HG03520 (cell line): Measurements from ENCODE around the gene CMBL.

ENCODE experiments used
- ATAC-seq: cut with Tn5 transposase; IDR thresholded peaks from one replicate; pipeline ENCODE4 v1.9.1; 2021; ENCODE audit warnings: mild to moderate bottlenecking, moderate library complexity; ENCODE audit not compliant: unreplicated experiment

Gene CMBL

DNA sequence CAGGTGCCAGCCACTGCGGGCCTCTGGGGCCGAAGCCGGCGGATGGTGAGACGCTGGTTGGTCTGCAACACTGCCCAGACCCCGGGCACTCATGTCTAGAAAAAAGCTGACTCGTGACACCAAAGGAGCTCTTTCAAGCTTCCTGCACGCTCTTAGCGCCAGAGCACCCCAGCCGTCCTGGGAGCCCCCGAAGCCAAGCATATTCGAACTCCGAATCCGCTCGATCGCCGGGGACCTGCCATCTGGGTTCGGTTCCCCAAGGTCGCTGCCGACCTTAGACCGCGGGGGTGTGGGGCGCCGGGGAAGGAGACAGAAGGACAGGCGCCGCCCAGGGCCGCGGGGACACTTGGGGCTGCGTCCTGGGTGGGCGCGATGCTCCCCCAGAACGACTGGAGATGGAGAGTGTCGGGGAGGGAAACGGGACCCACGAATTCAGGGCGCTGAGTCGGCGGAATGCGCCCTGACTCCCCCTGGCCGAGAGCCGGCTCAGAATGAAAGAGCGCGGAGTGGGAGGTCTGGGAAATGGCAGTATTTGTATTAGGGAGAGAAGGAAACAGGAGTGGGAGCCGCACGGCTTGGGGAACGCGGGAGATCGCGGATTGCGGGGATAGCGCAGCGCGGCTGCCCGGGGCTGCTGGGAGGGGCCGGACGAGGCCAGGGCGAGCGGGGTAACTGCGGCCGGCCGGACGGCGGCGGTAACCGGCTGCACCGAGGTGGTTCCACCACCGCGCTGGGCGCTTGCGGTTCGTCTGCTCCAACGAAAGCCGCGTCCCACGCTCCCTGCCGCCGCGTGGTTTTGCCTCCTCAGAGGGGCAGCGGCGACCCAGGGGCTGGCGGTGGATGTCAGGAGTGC lies 25.7 kb upstream of the CMBL start:
- peak; percentile 50 for ATAC-seq

DNA sequence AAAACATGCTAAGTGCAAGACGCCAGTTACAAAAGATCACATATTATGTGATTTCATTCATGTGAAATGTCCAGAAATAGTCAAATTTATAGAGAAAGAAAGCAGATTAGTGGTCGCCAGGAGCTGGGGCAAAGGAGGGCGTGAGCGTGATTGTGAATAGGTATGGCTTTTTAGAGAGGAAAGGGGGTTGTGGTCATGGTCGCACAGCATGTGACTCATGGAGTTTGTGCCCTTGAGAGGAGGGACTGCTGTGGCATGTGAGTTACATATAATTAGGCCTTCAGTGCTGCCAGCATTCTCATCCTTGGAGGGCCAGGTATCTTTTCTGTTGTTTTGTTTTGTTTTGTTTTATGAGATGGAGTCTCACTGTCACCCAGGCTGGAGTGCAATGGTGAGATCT lies 24.6 kb upstream of the CMBL start:
- ATAC-seq: no peak

DNA sequence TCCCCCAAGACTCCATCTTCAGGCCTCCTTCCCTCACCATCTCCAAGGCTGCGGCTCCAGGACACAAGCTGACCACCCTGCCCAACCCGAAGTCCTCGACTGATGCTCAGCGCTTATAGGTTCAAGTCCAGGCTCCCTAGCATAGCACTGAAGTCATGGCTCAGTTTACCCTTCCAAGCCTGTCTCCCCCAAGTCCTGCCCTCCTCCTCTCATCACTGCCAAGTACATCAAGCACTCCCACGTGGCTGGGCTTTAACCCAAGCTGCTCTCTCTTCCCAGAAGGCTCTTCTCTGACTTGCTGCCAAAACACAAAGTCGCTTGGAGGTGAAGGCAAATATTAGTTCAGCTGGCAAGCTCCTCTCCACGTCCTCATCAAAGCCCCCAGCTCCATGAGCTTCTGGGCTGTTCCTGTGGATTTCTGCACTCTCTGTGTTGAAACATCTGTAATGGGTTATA lies 23.7 kb upstream of the CMBL start:
- ATAC-seq: no peak

DNA sequence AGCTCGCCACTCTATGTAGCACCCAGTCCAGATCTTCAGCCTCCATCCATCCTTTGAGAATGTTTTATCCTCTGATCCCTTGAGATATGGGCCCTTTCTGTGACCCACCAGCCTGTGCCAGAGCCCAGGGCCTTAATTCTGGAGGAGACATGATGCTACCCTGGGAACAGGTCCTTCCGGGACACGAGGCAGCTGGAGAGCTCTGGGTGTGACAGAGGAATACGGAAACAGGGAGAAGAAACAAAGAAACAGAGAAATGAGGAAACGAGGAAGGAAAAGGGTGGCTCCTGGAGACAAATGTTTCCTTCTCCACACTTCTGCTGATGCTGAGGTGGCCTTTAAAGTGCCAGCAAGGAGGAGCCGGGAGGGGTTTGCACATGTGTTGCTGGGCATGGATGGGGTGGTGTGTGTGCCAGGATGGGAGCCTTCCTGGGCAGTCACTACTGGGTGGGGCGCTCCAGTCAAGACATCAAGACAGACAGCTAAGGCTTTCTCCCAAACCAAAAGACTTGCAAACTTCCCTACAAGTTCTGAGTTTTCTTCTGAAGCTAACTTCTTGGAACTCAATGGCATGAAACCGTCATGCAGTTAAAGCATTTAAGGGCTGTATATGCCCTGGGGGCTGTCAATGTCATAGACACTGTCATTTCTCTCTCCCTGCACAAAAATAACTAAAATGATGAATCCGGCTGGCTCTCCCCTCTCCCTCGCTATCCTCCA lies 23.0 kb upstream of the CMBL start:
- no peak for ATAC-seq

DNA sequence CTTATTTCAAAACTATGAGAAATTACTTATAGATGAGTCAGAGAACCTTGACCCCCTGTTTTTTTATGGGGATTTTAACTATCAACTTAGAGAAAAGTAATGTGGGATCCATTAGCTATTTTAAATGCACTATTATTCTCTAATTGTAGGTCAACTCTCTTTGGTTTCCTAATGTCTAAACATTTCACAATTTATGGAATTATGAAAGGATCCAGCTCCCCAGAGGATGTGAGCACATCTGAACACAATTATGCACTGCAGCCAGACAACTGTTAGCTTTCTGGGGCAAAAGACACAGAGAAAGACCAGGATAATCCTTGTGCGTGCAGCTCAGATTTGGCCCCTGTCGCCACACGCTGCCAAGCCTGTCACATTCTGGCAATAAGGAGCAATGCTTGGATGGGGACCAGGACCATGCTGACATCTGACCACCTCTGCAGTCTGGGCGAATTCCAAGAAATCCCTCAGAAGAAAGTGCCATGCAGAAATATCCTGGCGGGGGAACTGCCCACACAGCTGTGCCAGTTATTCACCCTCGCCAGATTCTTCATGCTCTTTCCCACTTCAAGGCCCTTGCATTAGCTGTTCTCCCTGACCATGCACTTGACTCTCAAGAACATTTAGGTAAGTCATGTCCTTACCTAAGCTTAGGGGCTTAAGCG lies 22.2 kb upstream of the CMBL start:
- no peak for ATAC-seq

DNA sequence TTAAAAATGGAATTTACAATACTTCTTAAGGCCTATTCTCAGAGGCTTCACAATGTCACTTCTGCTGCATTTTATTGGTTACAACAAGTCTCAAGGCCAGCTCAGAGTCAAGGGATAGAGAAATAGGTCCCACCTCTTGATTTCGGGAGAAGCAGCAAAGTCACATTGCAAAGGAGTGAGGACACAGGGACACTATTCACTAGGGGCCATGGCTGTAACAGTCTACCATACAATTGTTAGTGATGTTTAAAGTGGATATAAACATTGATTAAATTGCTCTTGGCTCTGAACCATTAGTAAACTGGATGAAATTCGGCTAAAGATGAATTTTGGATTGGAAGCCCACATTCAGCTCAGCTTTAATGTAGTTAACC lies 21.7 kb upstream of the CMBL start:
- no peak for ATAC-seq

DNA sequence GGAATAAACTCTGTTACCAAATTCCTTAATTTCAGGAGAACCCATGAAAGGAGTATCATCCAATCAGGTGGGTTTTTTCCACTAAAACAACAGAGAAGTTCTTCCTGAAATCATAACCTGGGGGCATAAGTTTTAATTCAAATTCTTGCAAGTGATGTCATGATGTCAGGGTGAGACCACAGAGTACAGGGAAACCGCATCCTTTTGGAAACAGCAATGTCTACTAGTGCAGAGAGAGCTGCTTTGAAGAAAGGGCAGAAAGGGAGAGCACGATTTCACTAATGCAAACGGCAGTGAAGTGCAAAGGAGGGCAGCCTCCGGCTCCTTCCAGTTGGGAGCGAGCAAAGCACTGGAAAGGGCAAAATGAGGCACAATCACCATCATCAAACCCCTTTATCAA lies 20.6 kb upstream of the CMBL start:
- no peak for ATAC-seq

DNA sequence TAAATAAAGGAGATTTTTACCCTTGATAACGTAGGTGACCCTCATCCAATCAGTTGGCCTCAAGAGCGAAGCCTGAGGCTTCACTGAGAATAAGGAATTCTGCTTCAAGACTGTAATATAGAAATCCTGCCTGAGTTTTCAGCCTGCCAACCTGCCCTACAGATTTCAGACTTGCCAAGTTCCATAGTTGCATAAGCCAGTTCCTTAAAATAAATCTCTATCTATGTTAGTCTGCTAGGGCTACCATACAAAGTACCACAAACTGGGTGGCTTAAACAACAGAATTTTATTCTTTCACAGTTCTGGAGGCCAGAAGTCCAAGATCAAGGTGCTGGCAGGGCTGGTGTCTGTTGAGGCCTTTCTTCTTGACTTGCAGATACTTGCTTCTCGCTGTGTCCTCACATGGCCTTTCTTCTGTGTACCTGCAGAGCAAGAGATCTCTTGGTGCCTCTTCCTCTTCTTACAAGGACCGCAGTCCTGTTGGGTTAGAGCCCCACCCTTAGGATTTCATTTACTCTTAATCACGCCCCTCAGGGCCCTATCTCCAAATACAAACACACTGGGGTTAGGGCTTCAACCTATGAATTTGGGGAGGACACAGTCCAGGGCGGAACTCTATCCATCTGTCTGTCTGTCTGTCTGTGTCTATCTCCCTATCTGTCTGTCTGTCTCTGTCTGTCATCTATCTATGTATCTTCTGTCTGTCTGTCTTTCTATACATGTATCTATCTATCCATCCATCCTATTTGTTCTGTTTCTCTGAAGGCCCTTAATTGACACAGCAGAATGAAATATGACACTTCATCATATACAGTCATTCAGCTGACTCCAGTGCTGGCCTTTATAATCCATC lies 17.0 kb upstream of the CMBL start:
- no peak for ATAC-seq

DNA sequence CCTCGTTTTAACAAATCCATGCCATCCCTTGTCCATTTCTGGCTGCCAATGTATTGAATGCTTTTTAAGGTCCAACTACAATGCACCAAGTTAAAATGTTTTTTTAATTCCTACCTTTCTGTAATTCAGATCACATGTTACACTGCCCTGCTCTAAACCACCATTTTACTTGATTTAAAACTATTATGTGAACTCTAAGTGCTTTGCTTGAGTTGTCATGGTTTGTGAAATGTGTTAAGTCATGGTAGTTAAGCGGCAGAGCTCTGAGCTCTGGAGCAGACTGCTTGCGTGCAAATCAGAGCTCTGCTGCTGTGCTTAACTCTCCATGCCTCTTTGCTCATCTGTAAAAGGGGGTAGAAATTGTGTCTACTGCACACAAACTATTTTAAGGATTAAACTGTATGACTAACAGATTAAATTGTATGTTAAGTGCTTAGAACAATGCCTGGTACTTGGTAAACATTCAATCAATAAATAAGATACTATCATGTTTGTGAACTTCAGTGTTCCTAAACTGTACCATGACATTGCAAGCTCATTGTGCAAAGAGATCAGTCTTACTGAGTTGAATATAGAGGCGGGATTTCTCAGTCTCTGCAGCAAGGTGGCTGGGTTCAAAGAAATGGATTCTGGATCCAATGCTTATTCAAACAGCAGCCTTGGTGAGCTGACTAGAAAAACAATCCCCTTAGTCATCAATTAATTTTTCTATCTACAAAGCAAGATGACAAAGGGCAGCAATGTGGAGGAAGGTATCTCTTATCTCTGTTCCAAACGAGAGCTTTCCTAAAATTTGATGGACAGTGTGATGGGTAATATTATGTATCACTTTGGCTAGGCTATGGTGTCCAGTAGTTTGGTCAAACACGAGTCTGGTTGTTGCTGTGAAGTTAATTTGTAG lies 16.1 kb upstream of the CMBL start:
- no peak for ATAC-seq

DNA sequence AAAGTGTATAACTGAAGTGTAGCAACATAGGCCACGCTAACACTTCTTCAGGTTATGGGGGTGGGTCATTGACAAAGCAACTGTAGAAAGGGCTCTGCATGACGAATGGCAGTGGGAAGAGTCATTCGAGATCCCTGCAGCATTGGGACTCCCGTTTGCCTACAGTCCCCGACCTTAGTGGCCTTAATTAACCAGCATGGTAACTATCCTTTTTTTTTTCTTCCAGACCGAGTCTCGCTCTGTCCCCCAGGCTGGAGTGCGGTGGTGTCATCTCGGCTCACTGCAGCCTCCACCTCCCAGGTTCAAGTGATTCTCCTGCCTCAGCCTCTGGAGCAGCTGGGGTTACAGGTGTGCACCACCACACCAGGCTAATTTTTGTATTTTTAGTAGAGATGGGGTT lies 14.2 kb upstream of the CMBL start:
- ATAC-seq: no peak

DNA sequence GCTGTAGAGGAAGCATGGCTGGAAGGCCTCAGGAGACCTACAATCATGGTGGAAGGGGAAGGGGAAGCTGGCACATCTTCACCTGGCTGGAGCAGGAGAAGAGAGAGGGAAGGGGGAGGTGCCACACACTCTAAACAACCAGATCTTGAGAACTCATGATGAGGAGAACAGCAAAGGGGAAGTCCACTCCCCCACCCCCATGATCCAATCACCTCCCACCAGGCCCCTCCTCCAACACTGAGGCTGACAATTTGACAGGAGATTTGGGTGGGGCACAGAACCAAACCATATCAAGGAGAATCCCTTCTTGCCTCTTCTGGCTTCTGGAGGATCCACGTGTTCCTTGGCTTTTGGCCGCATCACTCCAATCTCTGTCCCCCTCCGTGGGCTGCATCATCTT lies 13.1 kb upstream of the CMBL start:
- no peak for ATAC-seq

DNA sequence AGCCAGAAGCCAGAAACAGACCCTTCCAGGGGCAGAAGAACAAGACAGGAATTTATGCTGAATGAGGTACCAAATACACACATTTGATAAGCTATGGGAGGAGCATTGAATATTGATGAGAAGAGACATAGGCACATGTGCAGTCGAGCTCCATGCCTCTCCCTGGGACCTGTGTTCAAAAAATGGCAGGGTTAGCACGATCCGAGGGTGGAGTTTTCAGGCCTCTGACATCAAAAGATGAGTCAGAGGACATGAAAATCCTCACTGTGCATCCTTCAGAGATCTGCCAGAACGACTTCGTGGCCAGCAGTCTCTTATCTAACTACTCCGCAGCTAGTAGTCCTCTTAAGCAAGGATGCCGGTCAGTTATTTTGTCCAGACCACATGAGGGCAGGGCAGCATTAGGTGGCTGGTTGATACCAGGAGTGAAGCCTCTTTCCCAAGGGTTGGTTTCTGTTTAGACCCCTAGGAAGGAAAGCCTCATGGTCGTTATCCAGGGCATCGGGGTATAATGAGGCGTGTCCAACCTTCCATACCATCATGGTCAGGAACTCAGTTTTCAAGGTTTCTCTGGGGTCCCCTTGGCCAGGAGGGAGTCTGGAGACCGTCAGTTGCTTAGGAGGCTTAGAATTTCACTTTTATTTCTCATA lies 11.6 kb upstream of the CMBL start:
- ATAC-seq: no peak

DNA sequence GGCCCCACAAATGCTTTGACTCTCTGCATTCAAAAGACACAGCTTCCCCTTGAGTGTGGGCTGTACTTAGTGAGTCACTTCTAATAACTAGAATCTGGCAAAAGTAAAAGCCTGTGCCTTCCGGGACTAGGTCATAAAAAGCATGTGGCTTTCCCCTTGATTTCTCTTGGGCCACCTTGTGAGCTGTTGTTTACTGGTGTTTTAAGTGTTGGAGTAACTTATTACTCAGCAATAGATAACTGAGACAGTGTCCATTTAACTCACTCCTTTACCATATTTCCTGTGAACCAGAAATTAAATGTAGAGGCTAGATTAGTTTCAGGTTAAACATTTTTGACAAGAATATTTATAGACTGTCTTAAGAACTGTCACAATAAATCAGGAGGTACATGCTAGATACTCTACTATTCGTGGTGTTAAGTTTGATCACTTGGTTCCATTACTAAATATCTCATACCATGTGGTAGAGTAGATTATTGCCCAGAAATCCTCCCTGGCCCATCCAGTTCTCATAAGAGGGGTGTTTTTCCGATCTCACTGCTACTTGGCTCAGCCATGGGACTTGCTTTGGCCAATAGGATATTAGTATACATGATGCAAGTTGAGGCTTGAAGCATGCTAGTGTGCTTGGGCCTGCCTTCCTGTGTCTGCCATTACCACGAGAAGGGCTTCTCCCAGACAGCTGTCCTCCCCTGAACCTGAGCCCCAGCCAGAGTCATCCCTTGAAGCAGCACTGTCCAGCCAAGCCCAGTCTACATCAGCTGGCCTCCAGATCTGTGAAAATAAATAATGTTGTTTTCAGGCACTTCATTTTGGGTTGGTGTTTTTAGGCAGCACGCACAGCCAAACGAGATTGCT lies 10.4 kb upstream of the CMBL start:
- ATAC-seq: peak; percentile 90

DNA sequence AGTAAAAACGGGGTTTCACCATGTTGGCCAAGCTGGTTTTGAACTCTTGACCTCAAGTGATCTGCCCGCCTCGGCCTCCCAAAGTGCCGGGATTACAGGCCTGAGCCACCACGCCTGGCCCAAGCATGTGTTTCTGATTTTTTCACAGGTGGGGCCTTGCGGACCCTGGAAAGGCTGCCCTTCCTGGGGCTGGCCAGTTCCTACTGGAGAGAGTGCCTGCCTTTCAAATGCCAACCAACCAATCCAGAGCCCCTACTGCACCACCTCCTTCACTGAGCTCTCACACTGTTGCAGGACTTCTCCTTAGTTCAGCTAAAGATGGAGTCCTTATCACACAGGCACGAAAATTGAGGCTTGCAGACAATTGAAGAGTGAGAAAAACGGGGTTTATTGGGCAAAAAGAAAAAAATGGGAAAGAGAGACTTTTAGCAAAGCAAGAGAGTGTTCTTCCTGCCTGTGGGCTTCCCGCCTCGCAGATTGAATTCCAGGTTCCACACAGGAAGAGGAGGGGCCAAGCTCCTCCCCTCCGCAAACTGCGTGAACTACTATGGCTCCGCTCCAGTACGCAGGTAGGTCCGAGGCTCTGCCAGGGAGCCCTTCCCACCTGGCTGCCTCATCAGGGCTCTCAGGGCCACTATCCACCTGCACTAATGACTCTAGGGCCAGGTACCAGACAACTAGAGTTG lies 8.3 kb upstream of the CMBL start:
- no peak for ATAC-seq

DNA sequence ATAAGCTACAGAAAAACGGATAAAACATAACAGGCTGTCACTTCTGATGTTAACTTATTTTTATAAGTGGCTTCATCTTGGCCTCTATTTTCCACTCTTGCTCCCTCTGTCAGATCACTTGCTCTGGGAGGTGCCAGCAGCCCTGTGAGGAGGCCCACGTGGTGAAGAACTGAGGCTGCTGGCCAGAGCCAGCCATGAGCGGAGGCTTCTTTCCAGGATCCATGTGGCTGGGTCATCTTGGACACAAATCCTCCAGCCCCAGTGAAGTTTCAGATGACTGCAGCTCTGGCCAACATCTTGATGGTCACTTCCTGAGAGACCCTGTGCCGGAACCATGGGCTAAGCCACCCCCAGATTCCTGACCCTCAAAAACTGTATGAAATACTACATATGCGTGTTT lies 7.5 kb upstream of the CMBL start:
- ATAC-seq: no peak

DNA sequence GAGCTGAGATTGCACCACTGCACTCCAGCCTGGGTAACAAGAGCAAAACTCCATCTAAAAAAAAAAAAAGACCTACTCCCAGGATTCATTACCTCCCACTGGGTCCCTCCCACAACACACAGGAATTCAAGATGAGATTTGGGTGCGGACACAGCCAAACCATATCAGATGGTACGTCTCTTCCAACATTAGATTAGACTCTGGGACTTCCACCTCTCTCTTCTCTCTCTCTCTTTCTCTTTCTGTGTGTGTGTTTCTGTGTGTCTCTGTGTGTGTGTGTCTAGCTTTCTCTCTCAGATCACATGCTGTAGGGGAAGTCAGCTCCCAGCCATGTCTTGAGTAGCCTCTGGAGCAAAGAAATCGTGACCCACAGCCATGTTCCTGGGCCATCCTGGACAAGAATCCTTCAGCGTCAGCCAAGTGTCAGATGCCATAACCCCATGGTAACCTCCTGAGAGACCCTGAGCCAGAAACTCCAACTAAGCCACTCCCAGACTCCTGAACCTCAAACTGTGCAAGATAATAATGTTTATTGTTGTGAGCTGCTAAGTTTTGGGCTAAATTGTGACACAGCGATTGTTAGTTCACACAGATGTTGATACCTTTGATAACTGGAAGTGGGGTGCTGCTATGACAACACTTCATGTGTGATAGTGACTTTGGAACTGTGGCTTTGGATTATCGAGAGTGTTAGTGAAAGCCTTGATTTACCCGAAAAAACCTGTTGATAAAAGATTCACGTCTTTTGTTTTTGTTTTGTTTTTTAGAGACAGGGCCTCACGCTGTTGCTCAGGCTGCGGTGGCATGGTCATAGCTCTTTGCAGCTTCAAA lies 4.1 kb upstream of the CMBL start:
- ATAC-seq: no peak
